OCI-LY7 (cell line): ENCODE results near the gene PEPD. TPM values are rescaled to one million over a fixed set of nuclear protein-coding genes. Genes with fewer than 3 reads are reported as not detected.

Experiments
- BruUV-seq: library from RNA; stranded (reverse); fragments of 400-500 nt; replicated peaks from 2 replicates; lab custom pipeline; 2021; lab: Mats Ljungman, UMichigan
- CTCF ChIA-PET: fragments of 300-600 bp; sonication (Branson Sonifier 250); formaldehyde crosslinking; loops from one replicate; lab custom pipeline; 2022; ENCODE audit warnings: antibody characterized with exemption; ENCODE audit not compliant: unreplicated experiment; lab: Charles Lee
- POLR2A ChIA-PET: fragments of 300-600 bp; sonication (Branson Sonifier 250); formaldehyde crosslinking; loops from one replicate; lab custom pipeline; 2022; ENCODE audit warnings: antibody characterized with exemption; lab: Charles Lee
- DNase-seq: peaks from one replicate; pipeline ENCODE4 v3.0.0-alpha.2; 2015; ENCODE audit warnings: low spot score
- H2AFZ ChIP-seq: fragments of 200-600 bp; sonication (generic), shearing (Covaris generic); 2 replicates; pipeline ENCODE4 v1.6.1; 2014; ENCODE audit warnings: mild to moderate bottlenecking, antibody characterized with exemption, low read length, moderate library complexity
- H3K27ac ChIP-seq: fragments of 200-600 bp; sonication (generic); 2 replicates; pipeline ENCODE4 v1.5.1; 2014; ENCODE audit warnings: mixed run types, low read depth, mild to moderate bottlenecking, moderate library complexity, low read length, inconsistent platforms; ENCODE audit not compliant: poor library complexity, severe bottlenecking
- H3K36me3 ChIP-seq: fragments of 200-600 bp; sonication (generic); 2 replicates; pipeline ENCODE4 v1.6.1; 2014; ENCODE audit warnings: mild to moderate bottlenecking, antibody characterized with exemption, low read length, moderate library complexity, mixed read lengths; ENCODE audit not compliant: insufficient read depth
- H3K4me1 ChIP-seq: fragments of 200-600 bp; sonication (generic); 2 replicates; pipeline ENCODE4 v1.5.1; 2014; ENCODE audit warnings: mild to moderate bottlenecking, low read length; ENCODE audit not compliant: insufficient read depth, poor library complexity, severe bottlenecking
- H3K4me2 ChIP-seq: fragments of 200-600 bp; sonication (generic); 2 replicates; pipeline ENCODE4 v1.6.1; 2014; ENCODE audit warnings: mild to moderate bottlenecking, low read length
- H3K4me3 ChIP-seq: fragments of 200-600 bp; sonication (generic); 2 replicates; pipeline ENCODE4 v1.5.1; 2014; ENCODE audit warnings: mild to moderate bottlenecking, low read depth, low read length; ENCODE audit not compliant: poor library complexity, severe bottlenecking
- H3K79me2 ChIP-seq: fragments of 200-600 bp; sonication (generic); 2 replicates; pipeline ENCODE4 v1.6.1; 2016; ENCODE audit warnings: low read depth, mild to moderate bottlenecking, low read length, moderate library complexity, mixed read lengths; ENCODE audit not compliant: insufficient read depth
- H3K9me2 ChIP-seq: fragments of 200-600 bp; sonication (generic); 2 replicates; pipeline ENCODE4 v1.6.1; 2016; ENCODE audit warnings: mild to moderate bottlenecking, low read length, mixed read lengths; ENCODE audit not compliant: insufficient read depth
- H3K9me3 ChIP-seq: fragments of 200-600 bp; sonication (generic); 2 replicates; pipeline ENCODE4 v1.6.1; 2014; ENCODE audit warnings: mild to moderate bottlenecking, mixed run types, low read length, mixed read lengths
- H4K20me1 ChIP-seq: fragments of 200-600 bp; sonication (generic); 2 replicates; pipeline ENCODE4 v1.6.1; 2014; ENCODE audit warnings: mild to moderate bottlenecking, antibody characterized with exemption, low read length, moderate library complexity, mixed read lengths; ENCODE audit not compliant: insufficient read depth
- CTCF ChIP-seq: fragments of 200-600 bp; sonication (generic); conservative IDR thresholded peaks from 2 replicates; pipeline ENCODE4 v1.5.1; 2014; ENCODE audit warnings: mild to moderate bottlenecking, antibody characterized with exemption, low read length, moderate library complexity, mixed read lengths
- EZH2phosphoT487 ChIP-seq: fragments of 200-600 bp; sonication (generic); IDR thresholded peaks from 2 replicates; pipeline ENCODE4 v1.6.1; 2018; ENCODE audit warnings: low read depth, borderline replicate concordance, mild to moderate bottlenecking, mixed run types, antibody characterized with exemption, low read length, moderate library complexity, mixed read lengths
- intact Hi-C: fragments of 100-400 bp; cut with micrococcal nuclease; formaldehyde crosslinking; loops from one replicate; pipeline ENCODE4 v1.10.0; 2022; ENCODE audit not compliant: unreplicated experiment
- total RNA-seq, 2 experiments: library from RNA; depleted of rRNA in 1 of 2; stranded (reverse); fragments of >200 nt in 1 of 2; shearing (Covaris generic) in 1 of 2; gene quantifications; 2 replicates each; pipeline ENCODE4 v1.2.3, GENCODE V29; 2014 to 2022

Gene PEPD
- total RNA-seq, 2 experiments from 2014 or later: 24.4 to 29.7 TPM

GRCh38 chr19:33508009-33508408, 13.6 kb downstream of the PEPD start:
- no peak for DNase-seq
- ChIA-PET CTCF (no interaction called here), POLR2A (no interaction called here)
- H3K9me2 ChIP-seq: no peaks in the 10 kb centered on the region
- H3K4me2 ChIP-seq: no peak overlapping the region
- H3K9me3 ChIP-seq: no peaks in the 10 kb centered on the region
- no peak overlapping the region for H2AFZ ChIP-seq
- H3K4me3 ChIP-seq: no peak overlapping the region
- TF ChIP-seq EZH2phosphoT487 (no peak), CTCF (no peak)
- no peaks in the 10 kb centered on the region for H3K36me3 ChIP-seq
- intact Hi-C loops: no loop called here
- BruUV-seq: no TSS peak
- H3K4me1 ChIP-seq: no peaks in the 10 kb centered on the region
- H3K79me2 ChIP-seq: no peaks in the 10 kb centered on the region
- no peak overlapping the region for H3K27ac ChIP-seq
- H4K20me1 ChIP-seq: no peaks in the 10 kb centered on the region

GRCh38 chr19:33507021-33507956, 14.3 kb downstream of the PEPD start:
- DNase-seq: no peak
- no peaks in the 10 kb centered on the region for H3K9me3 ChIP-seq
- no peak overlapping the region for H2AFZ ChIP-seq
- H3K4me2 ChIP-seq: no peak overlapping the region
- no peak overlapping the region for H3K4me3 ChIP-seq
- CTCF ChIA-PET: no interaction called here
- H3K36me3 ChIP-seq: no peaks in the 10 kb centered on the region
- H3K79me2 ChIP-seq: no peaks in the 10 kb centered on the region
- H3K27ac ChIP-seq: no peak overlapping the region
- H3K4me1 ChIP-seq: no peaks in the 10 kb centered on the region
- no TSS peak for BruUV-seq
- POLR2A ChIA-PET: interaction anchor here (0.5 kb wide), 1 partner anchor 694 kb away, joined by 3 read pairs; no protein-coding TSS in a partner anchor
- no peaks in the 10 kb centered on the region for H4K20me1 ChIP-seq
- TF ChIP-seq CTCF: no peak
- TF ChIP-seq EZH2phosphoT487: no peak
- intact Hi-C loops: no loop called here
- no peaks in the 10 kb centered on the region for H3K9me2 ChIP-seq

GRCh38 chr19:33506498-33506897, 15.1 kb downstream of the PEPD start:
- no peak overlapping the region for H2AFZ ChIP-seq
- H3K79me2 ChIP-seq: no peaks in the 10 kb centered on the region
- no peak overlapping the region for H3K4me3 ChIP-seq
- intact Hi-C loops: no loop called here
- no peaks in the 10 kb centered on the region for H3K4me1 ChIP-seq
- no TSS peak for BruUV-seq
- ChIA-PET POLR2A (no interaction called here), CTCF (no interaction called here)
- no peaks in the 10 kb centered on the region for H3K36me3 ChIP-seq
- H3K9me3 ChIP-seq: no peaks in the 10 kb centered on the region
- no peak for DNase-seq
- H3K9me2 ChIP-seq: no peaks in the 10 kb centered on the region
- TF ChIP-seq EZH2phosphoT487: no peak
- no peak for TF ChIP-seq CTCF
- no peak overlapping the region for H3K4me2 ChIP-seq
- no peak overlapping the region for H3K27ac ChIP-seq
- no peaks in the 10 kb centered on the region for H4K20me1 ChIP-seq
